SU-DHL-6 (cell line): ENCODE results near the gene CCDC88A.

Experiments
- EZH2phosphoT487 ChIP-seq: fragments of 200-600 bp; sonication (generic), shearing (Covaris generic); conservative IDR thresholded peaks from 2 replicates; pipeline ENCODE4 v1.6.1; 2018; ENCODE audit warnings: mild to moderate bottlenecking, antibody characterized with exemption, low read length, moderate library complexity, mixed read lengths
- TF ChIP-seq, protein P1 (sequence below): fragments of 200-600 bp; sonication (generic); IDR thresholded peaks from one replicate; pipeline ENCODE4 v1.5.1; 2017; ENCODE audit warnings: antibody characterized with exemption, mild to moderate bottlenecking, low read length, moderate library complexity; ENCODE audit not compliant: insufficient read depth, poor library complexity, severe bottlenecking

DNA sequence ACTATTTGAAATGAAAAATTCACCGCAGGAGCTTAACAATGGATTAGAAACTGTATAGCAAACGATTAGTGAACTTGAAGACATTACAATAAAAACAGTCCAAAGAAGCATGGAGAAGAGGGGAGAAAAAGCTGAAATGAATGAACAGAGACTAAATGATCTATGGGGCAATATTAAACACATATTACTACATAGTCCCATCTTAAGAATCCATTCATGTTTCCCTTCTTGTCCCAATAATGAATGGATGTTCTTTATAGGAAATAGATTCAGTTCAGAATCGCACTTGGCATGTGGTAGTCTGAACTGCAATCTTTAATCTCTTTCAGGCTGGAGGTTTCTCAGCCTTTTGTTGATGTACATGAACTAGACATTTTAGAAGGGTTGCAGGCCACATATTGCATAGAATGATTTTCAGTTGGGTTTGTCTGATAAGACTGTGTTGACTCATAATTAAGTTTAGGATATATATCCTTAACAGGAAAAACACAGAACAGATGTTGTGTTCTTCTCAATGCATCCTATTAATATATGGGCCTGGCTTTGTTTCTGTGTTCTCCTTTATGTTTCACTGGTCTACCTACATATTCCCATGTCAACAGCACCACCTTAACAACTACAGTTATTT lies 27.9 kb downstream of the CCDC88A start:
- no peak for TF ChIP-seq EZH2phosphoT487
- TF ChIP-seq, protein P1, sequence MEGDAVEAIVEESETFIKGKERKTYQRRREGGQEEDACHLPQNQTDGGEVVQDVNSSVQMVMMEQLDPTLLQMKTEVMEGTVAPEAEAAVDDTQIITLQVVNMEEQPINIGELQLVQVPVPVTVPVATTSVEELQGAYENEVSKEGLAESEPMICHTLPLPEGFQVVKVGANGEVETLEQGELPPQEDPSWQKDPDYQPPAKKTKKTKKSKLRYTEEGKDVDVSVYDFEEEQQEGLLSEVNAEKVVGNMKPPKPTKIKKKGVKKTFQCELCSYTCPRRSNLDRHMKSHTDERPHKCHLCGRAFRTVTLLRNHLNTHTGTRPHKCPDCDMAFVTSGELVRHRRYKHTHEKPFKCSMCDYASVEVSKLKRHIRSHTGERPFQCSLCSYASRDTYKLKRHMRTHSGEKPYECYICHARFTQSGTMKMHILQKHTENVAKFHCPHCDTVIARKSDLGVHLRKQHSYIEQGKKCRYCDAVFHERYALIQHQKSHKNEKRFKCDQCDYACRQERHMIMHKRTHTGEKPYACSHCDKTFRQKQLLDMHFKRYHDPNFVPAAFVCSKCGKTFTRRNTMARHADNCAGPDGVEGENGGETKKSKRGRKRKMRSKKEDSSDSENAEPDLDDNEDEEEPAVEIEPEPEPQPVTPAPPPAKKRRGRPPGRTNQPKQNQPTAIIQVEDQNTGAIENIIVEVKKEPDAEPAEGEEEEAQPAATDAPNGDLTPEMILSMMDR = no peak
